ENCODE measurements around the gene TXNDC11.

TXNDC11 gene

GRCh38 chr16:11719762-11720161 lies 22.9 kb downstream of the TXNDC11 start:
- DNase-seq (ENCODE audit: low read depth in 3 of 3) = no peak

- DNase-seq (ENCODE audit: low read depth in 3 of 3) = no peak
Measured at GRCh38 chr16:11719171-11719570, 23.5 kb downstream of the TXNDC11 start.

- DNase-seq (ENCODE audit: low read depth in 3 of 3) = no peak
Measured at GRCh38 chr16:11717811-11718210, 24.8 kb downstream of the TXNDC11 start.

GRCh38 chr16:11716336-11716735 lies 26.3 kb downstream of the TXNDC11 start:
- no peak for DNase-seq (ENCODE audit: low read depth in 3 of 3)

- no peak for DNase-seq (ENCODE audit: low read depth in 3 of 3)
Measured at GRCh38 chr16:11715246-11715947, 27.3 kb downstream of the TXNDC11 start.

GRCh38 chr16:11712122-11712521 lies 30.5 kb downstream of the TXNDC11 start:
- no peak for DNase-seq (ENCODE audit: low read depth in 3 of 3)

GRCh38 chr16:11711662-11712061 lies 31.0 kb downstream of the TXNDC11 start:
- DNase-seq (ENCODE audit: low read depth in 3 of 3) = no peak

- DNase-seq (ENCODE audit: low read depth in 3 of 3) = no peak
Measured at GRCh38 chr16:11708421-11708820, 34.2 kb downstream of the TXNDC11 start.

- DNase-seq (ENCODE audit: low read depth in 3 of 3) = no peak
Measured at GRCh38 chr16:11707679-11708197, 34.9 kb downstream of the TXNDC11 start.

GRCh38 chr16:11706180-11706742 lies 36.4 kb downstream of the TXNDC11 start:
- no peak for DNase-seq (ENCODE audit: low read depth in 3 of 3)

- DNase-seq (ENCODE audit: low read depth in 3 of 3) = no peak
Measured at GRCh38 chr16:11705311-11706025, 37.2 kb downstream of the TXNDC11 start.

GRCh38 chr16:11700264-11701029 lies 42.2 kb downstream of the TXNDC11 start:
- no peak for DNase-seq (ENCODE audit: low read depth in 3 of 3)

- DNase-seq (ENCODE audit: low read depth in 3 of 3) = no peak
Measured at GRCh38 chr16:11699234-11699894, 43.3 kb downstream of the TXNDC11 start.

GRCh38 chr16:11698271-11698689 lies 44.4 kb downstream of the TXNDC11 start:
- peak in 1 of 3 donors; percentile 11 for DNase-seq (ENCODE audit: low read depth in 3 of 3)

- DNase-seq (ENCODE audit: low read depth in 3 of 3) = no peak
Measured at GRCh38 chr16:11697319-11697718, 45.3 kb downstream of the TXNDC11 start.

- DNase-seq (ENCODE audit: low read depth in 3 of 3) = no peak
Measured at GRCh38 chr16:11696266-11697012, 46.2 kb downstream of the TXNDC11 start.

GRCh38 chr16:11692651-11693050 lies 50.0 kb downstream of the TXNDC11 start:
- DNase-seq (ENCODE audit: low read depth in 3 of 3) = no peak

GRCh38 chr16:11692171-11692570 lies 50.5 kb downstream of the TXNDC11 start:
- DNase-seq (ENCODE audit: low read depth in 3 of 3) = no peak

GRCh38 chr16:11691771-11692170 lies 50.9 kb downstream of the TXNDC11 start:
- DNase-seq (ENCODE audit: low read depth in 3 of 3) = no peak

GRCh38 chr16:11691235-11691634 lies 51.4 kb downstream of the TXNDC11 start:
- DNase-seq (ENCODE audit: low read depth in 3 of 3) = no peak
